HG02981 (cell line): ENCODE data around the gene COMP.
"Not testable (repeated sequence)": the region's sequence is repeated elsewhere in the genome, so short reads cannot be mapped to it uniquely, and the experiment has no call there.

Experiments
- ATAC-seq: cut with Tn5 transposase; IDR thresholded peaks from one replicate; pipeline ENCODE4 v1.9.1; 2021; ENCODE audit warnings: mild to moderate bottlenecking, moderate library complexity; ENCODE audit not compliant: unreplicated experiment

COMP gene

DNA sequence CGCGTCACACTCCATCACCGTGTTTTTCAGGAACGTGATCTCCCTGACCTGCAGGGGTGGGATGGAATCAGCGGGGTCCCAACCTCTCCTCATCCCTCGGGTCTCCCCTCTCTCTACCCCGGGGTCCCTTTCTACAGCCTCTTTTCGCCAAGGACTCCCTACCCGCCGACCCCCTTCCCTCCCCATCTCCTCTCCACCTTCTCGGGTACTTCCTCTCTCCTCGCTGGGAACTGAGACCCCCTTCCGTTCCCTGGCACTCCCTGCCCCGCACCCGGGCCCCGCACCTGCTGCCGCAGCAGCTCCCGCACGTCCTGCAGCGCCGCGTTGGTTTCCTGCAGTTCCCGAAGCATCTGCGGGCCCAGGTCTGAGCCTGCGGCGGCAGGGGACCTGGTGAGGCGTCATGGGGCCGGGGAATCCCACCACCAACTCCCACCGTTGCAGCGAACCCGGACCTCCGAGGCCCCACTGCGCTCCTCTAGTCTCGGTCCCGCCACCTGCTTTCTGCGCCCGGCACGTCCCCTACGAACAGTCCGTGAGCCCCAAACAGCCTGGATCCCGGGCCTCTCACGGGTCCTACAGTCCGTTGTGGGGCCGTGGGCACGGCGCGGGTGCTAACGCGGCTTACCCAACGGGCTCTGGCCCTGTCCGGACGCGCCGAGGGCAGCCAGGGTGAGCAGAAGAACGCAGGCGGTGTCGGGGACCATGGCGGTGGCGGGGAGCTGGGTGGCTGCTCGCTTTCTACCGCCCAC is at the start of gene COMP:
COMP (minus strand) TSS at position 740 of the 749 bp plus-strand sequence; CDS start at position 704, 36 bp downstream.
- no peak for ATAC-seq

GRCh38 chr19:18840288-18841267 is 49.5 kb upstream of the COMP start:
- no peak for ATAC-seq

- ATAC-seq: no peak
Measured at GRCh38 chr19:18839465-18840287, 48.6 kb upstream of the COMP start.

DNA sequence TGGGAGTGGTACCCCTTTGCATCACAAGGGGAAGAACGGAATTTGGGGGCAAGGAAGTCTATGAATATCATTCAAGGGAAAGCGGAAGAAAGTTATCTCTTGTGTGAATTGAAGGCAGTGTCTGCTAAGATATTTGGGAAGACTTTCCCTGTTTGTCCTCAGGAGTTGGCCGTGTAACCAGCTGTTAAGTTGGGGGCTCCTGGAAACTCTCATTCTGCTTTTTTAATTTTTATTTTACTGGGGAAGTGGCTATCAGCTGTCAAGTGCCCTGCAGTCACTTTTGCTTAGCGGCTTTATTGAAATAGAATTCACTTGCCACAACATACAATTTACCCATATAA is 43.5 kb upstream of the COMP start:
- ATAC-seq: no peak

DNA sequence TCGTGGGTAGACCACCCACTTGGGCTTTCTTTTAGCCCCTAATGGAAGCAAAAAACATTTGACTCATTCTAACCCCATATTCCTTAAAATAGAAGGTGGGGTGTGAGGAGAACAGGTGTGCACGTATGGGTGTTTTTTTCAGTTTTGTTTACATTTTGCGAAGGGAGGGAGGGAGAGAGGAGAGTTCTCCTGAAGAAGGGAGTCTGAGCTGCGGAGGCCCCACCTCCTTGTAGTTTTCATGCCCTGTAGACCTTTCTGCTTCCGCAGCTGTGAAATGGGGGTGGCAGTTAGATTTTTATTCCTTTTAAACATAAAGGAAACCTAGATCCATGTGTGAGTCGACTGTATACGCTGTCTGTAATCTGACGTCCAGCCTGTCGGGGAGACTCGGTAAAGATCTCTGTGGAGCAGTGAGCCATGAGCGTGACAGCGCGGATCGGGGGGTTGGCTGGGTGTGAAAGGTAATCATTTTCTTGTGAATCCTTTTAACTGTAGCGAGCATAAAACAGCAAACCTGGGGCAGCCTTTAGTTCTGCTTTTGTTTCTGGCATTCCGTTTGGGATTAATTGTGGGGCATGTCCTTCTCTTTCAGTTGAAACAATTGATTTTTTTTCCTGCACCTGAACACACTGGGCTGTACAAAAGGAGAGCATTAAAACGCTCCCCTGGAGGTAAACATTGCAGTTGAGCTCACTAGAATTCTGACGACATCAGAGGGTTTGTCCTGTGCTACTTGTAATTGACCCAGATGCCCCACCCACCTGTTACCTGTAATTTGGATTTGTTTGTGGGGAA is 42.9 kb upstream of the COMP start:
- no peak for ATAC-seq

- no peak for ATAC-seq
Measured at GRCh38 chr19:18833141-18833476, 42.0 kb upstream of the COMP start.

DNA sequence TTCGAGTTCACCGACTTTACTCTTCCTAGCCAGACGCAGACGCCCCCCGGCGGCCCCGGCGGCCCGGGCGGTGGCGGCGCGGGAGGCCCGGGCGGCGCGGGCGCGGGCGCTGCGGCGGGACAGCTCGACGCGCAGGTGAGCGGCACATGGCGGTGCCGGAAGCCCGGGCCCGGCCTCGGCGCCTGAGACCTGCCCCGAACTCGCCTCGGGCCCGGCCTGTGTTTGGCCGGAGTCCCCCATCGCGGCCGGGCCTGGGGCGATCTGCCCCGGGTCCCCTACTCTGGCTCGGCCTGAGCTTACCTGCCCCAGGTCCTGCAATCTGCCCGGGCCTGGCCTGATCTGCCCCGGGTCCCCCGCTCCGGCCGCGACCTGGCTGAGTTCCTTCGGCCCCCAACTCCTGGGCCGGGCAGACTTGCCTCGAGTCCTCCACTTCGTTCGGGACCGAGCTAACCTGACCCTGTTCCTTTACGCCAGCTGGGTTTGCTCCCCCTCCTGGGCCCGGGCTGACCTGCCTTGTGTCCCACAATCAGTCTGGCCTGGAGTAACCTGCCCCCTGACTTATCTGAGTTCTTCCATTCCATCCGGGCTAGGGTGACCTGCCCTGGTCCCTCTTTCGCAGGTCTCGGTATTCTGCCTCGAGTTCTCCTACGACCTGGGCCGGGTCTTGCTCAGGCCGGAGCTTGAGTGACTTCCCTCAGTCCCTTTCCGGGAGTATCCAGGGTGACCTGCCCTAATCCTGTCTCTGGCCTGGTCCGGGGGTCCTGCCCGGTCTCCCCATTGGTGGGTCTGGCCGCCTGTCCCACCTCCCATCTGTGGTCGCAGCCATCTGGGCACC is 41.4 kb upstream of the COMP start:
- ATAC-seq: peak; percentile 18

DNA sequence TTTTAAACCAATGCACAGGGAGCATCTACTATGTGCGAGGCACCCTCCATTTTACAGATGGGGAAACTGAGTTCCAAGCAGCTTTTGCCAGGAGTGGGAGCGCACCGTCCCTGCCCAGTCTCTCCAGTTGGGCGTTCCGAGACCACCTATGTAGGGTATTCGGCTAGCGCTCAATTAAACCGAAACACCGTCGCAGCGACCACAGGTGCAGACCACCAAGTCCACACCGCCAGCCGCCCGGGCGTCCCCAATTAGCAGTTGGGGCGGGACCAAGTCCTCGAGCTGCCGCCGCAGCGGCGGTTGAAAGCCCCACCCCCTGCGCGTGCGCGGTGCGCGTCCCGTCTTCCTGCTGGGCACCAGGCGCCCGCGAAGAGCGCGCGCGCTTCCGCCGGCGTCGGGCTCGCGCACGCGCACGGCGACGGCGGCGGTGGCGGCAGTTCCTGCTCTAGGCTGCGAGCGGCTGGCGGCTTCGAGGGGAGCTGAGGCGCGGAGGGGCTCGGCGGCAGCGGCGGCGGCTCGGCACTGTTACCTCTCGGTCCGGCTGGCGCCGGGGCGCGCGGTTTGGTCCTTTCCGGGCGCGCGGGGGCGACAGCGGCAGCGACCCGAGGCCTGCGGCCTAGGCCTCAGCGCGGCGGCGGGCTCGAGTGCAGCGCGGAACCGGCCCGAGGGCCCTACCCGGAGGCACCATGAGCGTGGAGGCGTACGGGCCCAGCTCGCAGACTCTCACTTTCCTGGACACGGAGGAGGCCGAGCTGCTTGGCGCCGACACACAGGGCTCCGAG is 40.6 kb upstream of the COMP start, which contains the start of gene UPF1:
UPF1 (plus strand) TSS at position 436 of the 782 bp plus-strand sequence; CDS start at position 687, 251 bp downstream.
- peak; percentile 59 for ATAC-seq

GRCh38 chr19:18830488-18830887 is 39.4 kb upstream of the COMP start:
- ATAC-seq: no peak

GRCh38 chr19:18828786-18829185 is 37.7 kb upstream of the COMP start:
- no peak for ATAC-seq

GRCh38 chr19:18817574-18817973 is 26.5 kb upstream of the COMP start:
- ATAC-seq: no peak

DNA sequence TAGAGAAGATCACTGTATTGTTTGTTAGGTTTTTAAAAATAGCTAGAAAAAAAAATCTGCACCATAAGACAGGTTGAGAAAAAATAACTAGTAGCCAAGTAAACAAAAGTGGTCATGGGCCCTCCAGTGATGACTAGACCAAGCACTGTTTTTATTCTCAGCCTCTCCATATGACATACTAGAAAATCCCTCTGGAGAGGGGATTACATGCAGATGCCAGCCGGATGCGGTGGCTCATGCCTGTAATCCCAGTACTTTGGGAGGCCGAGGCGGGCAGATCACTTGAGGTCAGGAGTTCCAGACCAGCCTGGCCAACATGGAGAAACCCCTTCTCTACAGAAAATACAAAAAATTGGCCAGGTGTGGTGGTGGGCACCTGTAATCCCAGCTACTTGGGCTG is 25.5 kb upstream of the COMP start:
- ATAC-seq: not testable (repeated sequence)

GRCh38 chr19:18815673-18816072 is 24.6 kb upstream of the COMP start:
- ATAC-seq: no peak

DNA sequence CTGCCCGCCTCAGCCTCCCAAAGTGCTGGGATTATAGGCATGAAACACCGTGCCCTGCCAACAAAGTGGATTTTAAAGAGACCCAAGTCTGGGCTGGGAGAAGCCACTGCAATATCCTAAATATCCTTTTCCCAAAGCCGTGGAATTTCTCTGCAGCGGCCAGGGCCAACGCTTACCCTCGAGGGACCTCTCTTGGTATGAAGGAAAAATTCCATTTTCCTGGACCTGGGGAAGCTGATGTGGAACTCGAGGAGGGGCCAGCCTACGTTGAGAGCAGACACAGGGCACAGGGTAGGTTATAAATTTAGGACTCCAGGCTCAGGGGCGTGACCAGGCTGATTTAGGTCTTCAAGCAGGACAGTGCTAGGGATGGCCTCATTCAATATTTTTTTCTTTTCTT is 23.0 kb upstream of the COMP start:
- ATAC-seq: no peak

DNA sequence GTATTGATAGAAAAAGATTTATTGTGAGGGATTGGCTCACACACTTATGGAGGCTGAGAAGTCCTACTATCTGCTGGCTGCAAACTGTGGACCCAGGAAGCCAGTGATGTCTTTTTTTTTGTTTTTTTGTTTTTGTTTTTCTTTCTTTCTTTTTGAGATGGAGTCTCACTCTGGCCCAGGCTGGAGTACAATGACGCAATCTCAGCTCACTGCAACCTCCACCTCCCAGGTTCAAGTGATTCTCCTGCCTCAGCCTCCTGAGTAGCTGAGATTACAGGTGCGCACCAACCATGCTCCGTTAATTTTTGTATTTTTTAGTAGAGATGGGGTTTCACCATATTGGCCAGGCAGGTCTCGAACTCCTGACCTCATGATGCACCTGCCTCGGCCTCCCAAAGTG is 20.5 kb upstream of the COMP start:
- ATAC-seq: not testable (repeated sequence)

DNA sequence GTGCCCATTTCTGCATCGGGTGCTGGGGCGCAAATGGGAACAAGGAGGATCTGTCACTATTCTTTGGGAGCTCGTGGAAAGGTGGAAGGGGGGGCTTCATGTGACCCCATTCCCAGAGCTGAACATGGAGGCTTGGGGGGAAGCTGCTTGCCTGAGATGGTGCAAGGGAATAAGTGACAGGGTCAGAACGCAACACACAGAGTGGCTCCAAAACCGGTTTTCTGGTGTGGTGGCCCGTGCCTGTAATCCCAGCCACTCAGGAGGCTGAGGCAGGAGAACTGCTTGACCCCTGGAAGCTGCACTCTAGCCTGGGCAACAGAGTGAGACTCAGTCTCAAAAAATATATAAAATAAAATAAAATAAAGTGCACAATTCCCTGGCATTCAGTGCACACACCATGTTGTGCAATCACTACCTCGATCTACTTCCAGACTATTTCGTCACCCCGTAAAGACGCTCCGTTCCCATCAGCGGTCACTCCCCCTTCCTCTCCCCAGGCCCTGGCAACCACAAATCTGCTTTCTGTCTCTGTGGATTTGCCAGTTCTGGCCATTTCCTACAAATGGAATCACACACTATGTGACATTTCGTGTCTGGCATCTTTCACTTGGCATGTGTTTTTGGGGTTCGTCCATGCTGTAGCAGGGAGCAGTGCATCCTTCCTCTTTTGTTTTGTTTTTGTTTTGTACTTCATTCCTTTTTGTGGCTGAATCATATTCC is 18.2 kb upstream of the COMP start:
- ATAC-seq: no peak

DNA sequence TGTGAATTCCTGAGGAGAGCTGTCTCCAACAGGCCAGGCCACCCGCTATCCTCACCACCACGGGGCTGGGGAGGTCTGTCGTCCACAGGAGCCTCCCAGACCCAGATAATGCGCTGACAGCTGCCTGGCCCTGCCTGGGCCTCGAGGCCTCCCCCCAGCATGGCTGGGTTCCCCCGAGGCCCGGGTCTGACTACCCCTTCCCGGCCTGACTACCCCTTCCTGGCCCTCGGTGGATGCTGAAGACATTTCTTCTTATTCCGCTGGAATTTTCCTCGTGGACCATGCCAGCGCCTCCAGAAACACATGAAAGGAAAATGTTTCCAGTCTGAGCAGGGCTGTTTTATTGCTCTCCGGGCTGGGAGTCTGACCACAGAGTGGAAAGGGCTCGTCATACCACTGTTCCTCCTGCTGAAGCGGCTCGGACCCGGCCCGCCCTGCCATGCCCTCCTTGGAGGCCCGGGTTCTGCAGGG is 16.8 kb upstream of the COMP start:
- no peak for ATAC-seq

DNA sequence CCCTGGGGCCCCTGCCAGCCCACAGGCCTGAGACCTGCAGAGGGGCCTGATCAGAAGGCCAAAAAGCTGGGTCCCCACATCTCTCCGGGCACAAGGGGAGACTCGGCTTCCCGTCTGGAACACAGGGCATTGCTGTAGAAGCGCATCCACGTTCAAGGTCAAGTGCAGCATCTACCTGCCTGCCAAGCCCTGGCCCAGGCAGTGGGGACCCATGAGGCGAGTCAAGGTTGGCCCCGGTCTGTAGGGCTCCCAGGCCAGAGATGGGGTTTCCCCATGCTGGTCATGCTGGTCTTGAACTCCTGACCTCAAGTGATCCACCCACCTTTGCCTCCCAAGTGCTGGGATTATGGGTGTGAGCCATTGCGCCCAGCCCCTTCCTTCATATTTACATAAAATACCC is 13.5 kb upstream of the COMP start:
- no peak for ATAC-seq
